HEK293 (cell line): Measurements from ENCODE around the gene TNFRSF21.

Experiments used
- CTCF ChIP-seq: fragments of 450-650 bp; formaldehyde crosslinking; IDR thresholded peaks from 2 replicates; pipeline ENCODE4 v1.5.1; 2016; ENCODE audit warnings: missing biosample characterization, missing genetic modification characterization
- ZNF274 ChIP-seq, 2 experiments: fragments of 200-500 bp in 1 of 2; fragments of 450-650 bp in 1 of 2; sonication (Bioruptor generic) in 1 of 2; formaldehyde crosslinking in 1 of 2; IDR thresholded peaks; 2 replicates each; pipeline versions ENCODE4 v1.5.1 to v1.6.1; 2014 to 2016; ENCODE audit warnings: borderline replicate concordance in 1 of 2, inconsistent platforms in 1 of 2, low read length in 1 of 2, missing biosample characterization in 1 of 2, missing genetic modification characterization in 1 of 2

DNA sequence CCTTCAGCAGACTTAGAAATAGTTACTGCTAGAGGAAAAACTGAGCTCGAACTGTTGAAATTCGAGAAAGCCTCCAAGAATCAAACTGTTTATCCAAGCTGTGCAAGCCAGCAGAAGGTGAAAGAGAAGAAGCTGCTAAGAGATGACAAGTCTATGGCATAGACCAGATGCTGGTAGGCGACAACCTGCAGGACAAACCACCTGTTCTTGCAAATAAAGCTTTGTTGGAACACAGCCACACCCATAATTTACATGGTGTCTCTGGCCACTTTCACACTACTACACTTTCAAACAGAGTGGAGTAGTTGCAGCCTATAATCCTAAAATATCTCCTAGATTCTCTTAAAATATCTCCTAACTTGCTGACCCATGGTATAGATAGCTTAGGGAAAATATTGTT, 33.3 kb downstream of the TNFRSF21 start:
- TF ChIP-seq CTCF (tag by site-specific recombination) (no peak), ZNF274 (IDR thresholded peaks at IDR 0.05; ENCODE audit: low read length) (no peak), ZNF274 (tag by site-specific recombination; IDR thresholded peaks at IDR 0.05; ENCODE audit: borderline replicate concordance) (no peak)
